ACC112 (cell line): ENCODE data around the gene KCNIP1.

Experiments used
- H2AFZ ChIP-seq: fragments of 200-600 bp; sonication (generic); one replicate; pipeline ENCODE4 v1.6.0; 2017; ENCODE audit warnings: antibody characterized with exemption, low read length; ENCODE audit not compliant: unreplicated experiment
- H3K27ac ChIP-seq: fragments of 200-600 bp; sonication (generic); 2 replicates; pipeline ENCODE4 v1.5.1; 2014; ENCODE audit warnings: low read depth, mild to moderate bottlenecking, antibody characterized with exemption, low read length, moderate library complexity
- H3K27me3 ChIP-seq: fragments of 200-600 bp; sonication (generic); 2 replicates; pipeline ENCODE4 v1.6.1; 2014; ENCODE audit warnings: mild to moderate bottlenecking, antibody characterized with exemption, low read length, moderate library complexity, mixed read lengths; ENCODE audit not compliant: insufficient read depth
- H3K36me3 ChIP-seq: fragments of 200-600 bp; sonication (generic); 2 replicates; pipeline ENCODE4 v1.6.1; 2016; ENCODE audit warnings: mild to moderate bottlenecking, antibody characterized with exemption, low read length, moderate library complexity, mixed read lengths; ENCODE audit not compliant: insufficient read depth
- H3K4me1 ChIP-seq: fragments of 200-600 bp; sonication (generic); one replicate; pipeline ENCODE4 v1.6.1; 2016; ENCODE audit warnings: low read length, mixed read lengths; ENCODE audit not compliant: insufficient read depth, unreplicated experiment, control insufficient read depth
- H3K4me3 ChIP-seq: fragments of 200-600 bp; sonication (generic); 2 replicates; pipeline ENCODE4 v1.5.1; 2014; ENCODE audit warnings: mild to moderate bottlenecking, low read depth, low read length
- H3K79me2 ChIP-seq: fragments of 200-600 bp; sonication (generic); one replicate; pipeline ENCODE4 v1.6.0; 2016; ENCODE audit warnings: low read length; ENCODE audit not compliant: control insufficient read depth, unreplicated experiment, insufficient read depth

Gene KCNIP1

DNA sequence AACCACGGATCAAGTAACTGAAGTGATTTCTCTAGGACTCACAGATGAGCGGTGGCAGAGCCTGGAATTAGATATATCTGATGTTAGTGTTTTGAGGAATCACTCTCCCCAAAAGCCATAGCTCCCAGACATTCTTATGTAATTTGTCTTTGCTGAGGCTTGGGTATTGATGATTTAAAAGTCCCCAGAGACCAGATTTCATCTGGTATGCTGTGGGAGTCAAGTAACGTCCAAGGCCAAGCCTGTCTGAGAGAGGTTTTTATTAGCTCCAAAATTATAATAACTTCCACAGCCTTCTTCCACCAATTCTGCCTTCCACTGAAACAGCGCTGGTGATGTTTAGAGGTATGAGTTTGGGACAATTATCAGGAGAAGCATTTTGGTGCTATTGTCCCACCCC is 21.3 kb upstream of the KCNIP1 start:
- Histone ChIP-seq H3K79me2 (no peaks in the 10 kb centered on the region), H3K4me3 (no peak overlapping the region), H3K27ac (no peak overlapping the region), H2AFZ (no peak overlapping the region), H3K27me3 (no peaks in the 10 kb centered on the region), H3K4me1 (no peaks in the 10 kb centered on the region), H3K36me3 (no peaks in the 10 kb centered on the region)

DNA sequence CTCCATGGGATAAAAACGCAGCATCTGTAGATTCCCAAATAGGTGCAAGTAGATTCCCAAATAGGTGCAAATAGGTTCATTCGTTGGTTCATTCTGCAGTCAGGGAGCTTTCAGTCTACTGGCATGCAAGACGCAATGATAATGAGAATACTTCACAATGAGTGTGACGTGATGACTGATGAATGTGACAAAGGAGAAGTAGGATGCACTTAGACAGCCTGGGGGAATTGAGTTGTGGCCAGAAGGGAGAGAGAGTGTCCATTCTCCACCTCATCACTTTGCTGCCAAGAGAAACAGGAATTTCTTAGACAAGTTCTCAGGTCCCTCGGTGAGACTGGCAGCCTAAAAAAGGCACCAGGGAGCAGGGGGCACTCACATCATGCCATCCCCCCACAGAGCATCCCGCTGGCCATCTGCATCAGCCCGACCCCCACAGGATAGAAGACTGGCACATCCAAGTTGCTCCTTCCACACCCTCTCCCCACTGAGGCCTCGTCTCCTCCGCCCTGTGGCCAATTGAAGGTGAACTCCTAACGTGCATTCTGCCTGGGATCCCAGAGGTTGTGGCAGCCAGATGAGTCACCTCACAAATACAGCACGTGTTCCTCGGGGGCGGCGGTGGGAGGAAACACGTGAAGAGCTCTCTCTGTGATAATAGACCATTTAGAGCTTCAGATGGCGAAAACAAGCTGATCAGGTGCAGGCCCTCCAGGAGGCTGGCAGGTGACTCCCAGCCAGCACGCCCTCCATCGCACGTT is 19.9 kb upstream of the KCNIP1 start:
- Histone ChIP-seq H3K36me3 (no peaks in the 10 kb centered on the region), H3K4me1 (no peaks in the 10 kb centered on the region), H3K79me2 (no peaks in the 10 kb centered on the region), H3K27ac (no peak overlapping the region), H3K27me3 (no peaks in the 10 kb centered on the region), H2AFZ (no peak overlapping the region), H3K4me3 (no peak overlapping the region)

DNA sequence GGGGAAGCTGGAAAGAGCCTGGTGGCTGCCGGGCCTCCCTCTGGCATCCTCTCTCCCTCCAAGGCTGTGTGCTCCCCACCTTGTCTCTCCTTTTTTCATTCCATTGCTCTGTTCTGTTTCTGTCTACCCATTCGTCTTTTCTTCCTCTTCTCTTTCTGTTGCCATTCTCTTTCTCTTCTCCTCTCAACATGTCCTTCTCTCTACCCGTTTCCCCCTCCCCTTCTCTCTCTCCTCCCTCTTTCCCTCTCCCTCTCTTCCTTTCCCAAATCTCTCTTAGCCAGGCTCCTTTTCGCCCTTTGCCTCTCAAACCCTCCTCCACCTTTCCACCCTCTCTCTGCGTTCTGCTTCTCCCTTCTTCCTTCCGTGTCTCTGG is 19.4 kb upstream of the KCNIP1 start:
- Histone ChIP-seq H3K36me3 (no peaks in the 10 kb centered on the region), H3K4me3 (no peak overlapping the region), H3K27ac (no peak overlapping the region), H3K4me1 (no peaks in the 10 kb centered on the region), H2AFZ (no peak overlapping the region), H3K27me3 (no peaks in the 10 kb centered on the region), H3K79me2 (no peaks in the 10 kb centered on the region)

DNA sequence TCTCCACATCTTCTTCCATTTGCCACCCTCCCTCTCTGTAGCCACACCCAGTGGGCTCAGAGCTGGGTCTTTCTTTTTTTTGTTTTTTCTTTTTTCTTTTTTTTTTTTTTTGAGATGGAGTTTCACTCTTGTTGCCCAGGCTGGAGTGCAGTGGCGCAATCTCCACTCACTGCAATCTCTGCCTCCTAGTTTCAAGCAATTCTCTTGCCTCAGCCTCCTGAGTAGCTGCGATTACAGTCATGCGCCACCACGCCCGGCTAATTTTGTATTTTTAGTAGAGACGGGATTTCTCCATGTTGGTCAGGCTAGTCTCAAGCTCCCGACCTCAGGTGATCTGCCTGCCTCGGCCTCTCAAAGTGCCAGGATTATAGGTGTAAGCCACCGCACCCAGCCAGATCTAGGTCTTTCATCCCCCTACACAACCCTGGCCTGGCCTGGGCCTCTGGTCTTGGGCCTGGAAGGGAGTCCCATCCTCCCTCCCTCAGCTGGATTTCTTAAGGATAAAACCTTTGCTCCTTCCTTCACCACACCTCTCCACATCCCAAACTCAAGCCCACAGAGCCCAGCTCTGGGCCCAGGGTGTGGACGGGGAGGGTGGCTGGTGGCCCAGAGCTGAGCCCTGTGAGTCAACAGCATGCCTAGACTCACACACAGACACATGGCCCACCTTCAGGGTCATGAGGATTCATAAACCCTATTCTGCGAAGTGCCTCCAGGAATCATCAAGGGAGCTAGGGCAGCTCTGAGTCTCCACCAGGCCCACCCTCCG is 18.8 kb upstream of the KCNIP1 start:
- Histone ChIP-seq H3K4me3 (no peak overlapping the region), H2AFZ (no peak overlapping the region), H3K36me3 (no peaks in the 10 kb centered on the region), H3K27me3 (no peaks in the 10 kb centered on the region), H3K27ac (no peak overlapping the region), H3K79me2 (no peaks in the 10 kb centered on the region), H3K4me1 (no peaks in the 10 kb centered on the region)

DNA sequence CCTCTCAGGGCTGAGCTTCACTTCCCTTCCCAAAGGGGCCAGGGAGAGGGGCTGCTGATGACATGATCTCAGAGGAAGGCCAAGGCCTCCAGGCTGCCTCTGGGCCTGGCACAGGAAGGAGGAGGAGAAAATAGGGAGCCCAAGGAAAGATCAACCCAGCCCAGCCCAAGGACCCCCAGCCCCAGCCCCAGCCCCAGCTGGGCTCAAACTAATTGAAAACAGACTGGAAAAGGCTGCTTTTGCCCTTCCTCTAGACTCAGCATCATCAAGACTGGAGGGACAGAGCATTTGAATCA is 18.3 kb upstream of the KCNIP1 start:
- Histone ChIP-seq H3K79me2 (no peaks in the 10 kb centered on the region), H2AFZ (no peak overlapping the region), H3K4me3 (no peak overlapping the region), H3K4me1 (no peaks in the 10 kb centered on the region), H3K27me3 (no peaks in the 10 kb centered on the region), H3K36me3 (no peaks in the 10 kb centered on the region), H3K27ac (no peak overlapping the region)

DNA sequence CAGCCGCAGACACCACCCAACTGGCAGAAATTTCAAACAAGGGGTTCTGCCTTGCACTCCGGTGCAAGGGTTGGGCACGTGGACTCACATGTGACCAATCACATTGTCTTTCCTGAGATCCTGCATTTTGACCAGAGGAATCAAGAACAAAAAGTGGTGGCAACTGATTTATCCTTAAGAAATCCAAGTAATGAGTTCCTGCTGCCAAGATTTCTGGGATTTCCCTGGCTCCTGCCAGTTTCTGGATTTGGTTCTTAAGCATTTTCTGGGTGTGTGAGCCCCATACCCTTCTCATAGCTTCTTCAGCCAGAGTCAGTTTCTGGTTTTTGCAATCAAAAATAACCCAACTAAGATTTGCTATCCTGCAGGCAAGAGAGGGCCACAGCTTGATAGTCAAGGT is 17.4 kb upstream of the KCNIP1 start:
- no peaks in the 10 kb centered on the region for H3K36me3 ChIP-seq
- no peak overlapping the region for H3K4me3 ChIP-seq
- H3K27me3 ChIP-seq = no peaks in the 10 kb centered on the region
- no peak overlapping the region for H2AFZ ChIP-seq
- H3K27ac ChIP-seq = no peak overlapping the region
- H3K4me1 ChIP-seq = no peaks in the 10 kb centered on the region
- H3K79me2 ChIP-seq = no peaks in the 10 kb centered on the region

DNA sequence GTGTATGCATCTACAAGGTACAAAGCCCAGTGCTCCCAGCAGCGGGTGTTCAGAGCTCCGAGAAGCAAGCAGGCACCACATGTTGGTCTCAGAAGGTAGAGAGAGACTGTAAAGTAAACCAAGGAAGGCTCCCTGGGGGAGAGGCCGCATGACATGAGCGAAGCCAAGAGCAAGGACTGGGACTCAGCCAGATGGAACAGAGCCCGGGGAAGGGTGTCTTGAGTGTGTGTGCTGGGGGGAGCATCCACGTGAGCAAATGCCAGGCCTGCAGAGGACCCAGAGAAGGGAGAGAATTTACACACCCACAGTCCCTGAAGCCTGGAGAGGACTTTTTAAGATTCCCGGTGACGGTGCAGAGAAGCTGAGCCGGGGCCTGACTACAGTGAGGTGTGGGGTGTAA is 15.2 kb upstream of the KCNIP1 start:
- no peaks in the 10 kb centered on the region for H3K4me1 ChIP-seq
- H2AFZ ChIP-seq = no peak overlapping the region
- H3K27ac ChIP-seq = no peak overlapping the region
- no peaks in the 10 kb centered on the region for H3K27me3 ChIP-seq
- no peaks in the 10 kb centered on the region for H3K79me2 ChIP-seq
- H3K4me3 ChIP-seq = no peak overlapping the region
- H3K36me3 ChIP-seq = no peaks in the 10 kb centered on the region

DNA sequence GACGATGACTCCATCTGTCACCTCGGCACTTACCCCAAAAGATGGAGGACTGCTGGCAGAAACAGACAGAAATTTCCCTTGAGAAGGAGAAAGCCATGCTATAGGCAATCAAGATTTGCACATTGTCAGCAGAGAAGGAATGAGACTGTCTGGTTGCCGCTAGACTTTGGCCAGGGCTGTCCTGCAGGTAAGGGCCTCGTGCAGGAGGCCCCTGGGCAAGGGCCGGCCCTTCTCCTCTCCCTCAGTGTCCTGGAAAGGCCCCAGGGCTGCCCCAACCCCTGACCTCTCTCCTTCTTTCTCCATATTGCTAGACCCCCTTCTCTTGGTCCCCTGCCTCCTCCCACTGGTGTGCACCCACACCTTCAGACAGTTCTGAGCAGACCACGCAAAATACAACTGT is 14.6 kb upstream of the KCNIP1 start:
- H2AFZ ChIP-seq = no peak overlapping the region
- no peak overlapping the region for H3K27ac ChIP-seq
- no peaks in the 10 kb centered on the region for H3K4me1 ChIP-seq
- H3K27me3 ChIP-seq = peaks cover 4% of the 10 kb centered on the region; the same call in 1 of the 2 replicates
- H3K4me3 ChIP-seq = no peak overlapping the region
- no peaks in the 10 kb centered on the region for H3K36me3 ChIP-seq
- H3K79me2 ChIP-seq = no peaks in the 10 kb centered on the region

DNA sequence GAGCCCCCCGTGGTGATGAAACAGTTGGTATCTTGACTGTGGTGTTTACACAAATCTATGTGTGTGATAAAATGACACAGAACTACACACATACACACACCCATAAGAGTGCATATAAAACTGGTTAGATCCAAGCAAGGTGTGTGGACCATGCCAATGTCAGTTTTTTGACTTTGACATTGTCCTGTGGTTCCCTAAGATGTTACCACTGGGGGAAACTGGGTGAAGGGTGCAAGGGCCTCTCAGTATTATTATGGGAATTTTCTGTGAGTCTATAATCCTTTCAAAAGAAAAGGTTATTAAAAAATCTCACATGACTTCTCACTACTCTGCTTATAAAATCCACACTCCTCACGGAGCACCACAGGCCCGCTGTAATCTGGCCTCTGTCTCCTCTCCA is 13.4 kb upstream of the KCNIP1 start:
- Histone ChIP-seq H3K79me2 (no peaks in the 10 kb centered on the region), H3K27ac (no peak overlapping the region), H3K4me1 (no peaks in the 10 kb centered on the region), H3K27me3 (peaks cover 14% of the 10 kb centered on the region), H3K4me3 (no peak overlapping the region), H3K36me3 (no peaks in the 10 kb centered on the region), H2AFZ (no peak overlapping the region)

DNA sequence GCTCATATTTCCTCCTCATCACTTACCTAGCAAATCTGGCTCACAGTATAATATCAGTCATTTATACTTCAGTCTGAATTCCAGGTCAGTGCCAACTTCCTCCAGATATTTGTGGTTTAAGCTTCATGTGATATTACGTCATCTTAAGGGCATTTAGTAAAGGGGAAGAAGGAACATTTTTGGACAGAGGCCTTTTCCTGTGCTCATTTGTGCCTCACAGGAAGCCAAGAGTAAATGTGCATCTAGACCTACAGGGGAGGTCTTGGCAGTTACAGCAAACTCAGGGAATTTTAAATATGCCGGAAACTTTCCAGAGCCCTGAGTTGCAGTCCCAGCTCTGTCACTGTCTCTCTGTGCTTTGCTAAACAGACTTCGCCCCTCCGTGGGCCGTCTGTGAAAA is 12.3 kb upstream of the KCNIP1 start:
- no peaks in the 10 kb centered on the region for H3K79me2 ChIP-seq
- H3K27me3 ChIP-seq = peaks cover 20% of the 10 kb centered on the region
- no peaks in the 10 kb centered on the region for H3K36me3 ChIP-seq
- no peak overlapping the region for H2AFZ ChIP-seq
- no peaks in the 10 kb centered on the region for H3K4me1 ChIP-seq
- no peak overlapping the region for H3K27ac ChIP-seq
- H3K4me3 ChIP-seq = no peak overlapping the region
